Body of pancreas (tissue), 4 donors: ENCODE results near the gene ARPC5. TPM values are rescaled to one million over a fixed set of nuclear protein-coding genes. Genes with fewer than 3 reads are reported as not detected.

Source experiments
- ATAC-seq: fragments of 150-250 bp; one replicate; pipeline ENCODE4 v1.9.1; 2016
- DNase-seq, 4 donors: peaks; one replicate each; pipeline ENCODE4 v3.0.0-alpha.2; 2019
- H3K27ac ChIP-seq, 4 donors: fragments of 200-600 bp; sonication (generic); 1 replicate in 3 of 4; 2 replicates in 1 of 4; pipeline versions ENCODE4 v1.5.1 to v1.6.1; 2016 to 2019; ENCODE audit warnings: mild to moderate bottlenecking in 1 of 4, mixed read lengths in 1 of 4, moderate library complexity in 1 of 4
- H3K27me3 ChIP-seq, 2 donors: fragments of 200-600 bp; sonication (generic); one replicate each; pipeline ENCODE4 v1.6.0; 2016; ENCODE audit warnings: mild to moderate bottlenecking in 1 of 2
- H3K36me3 ChIP-seq, 2 donors: fragments of 200-600 bp; sonication (generic); replicated peaks in 1 of 2; 2 replicates each; pipeline ENCODE4 v1.5.1; 2016; ENCODE audit warnings: low read depth in 2 of 2; ENCODE audit not compliant: insufficient read depth in 1 of 2
- H3K4me1 ChIP-seq: fragments of 200-600 bp; sonication (generic); one replicate; pipeline ENCODE4 v1.6.0; 2016
- H3K4me3 ChIP-seq, 2 donors: fragments of 200-600 bp; sonication (generic); 1 replicate in 1 of 2; 2 replicates in 1 of 2; pipeline ENCODE4 v1.5.1; 2016 to 2019
- H3K9me3 ChIP-seq, 3 donors: fragments of 200-600 bp; sonication (generic); 1 replicate in 2 of 3; 2 replicates in 1 of 3; pipeline ENCODE4 v1.5.1; 2016
- POLR2A ChIP-seq, 3 donors: fragments of 450-650 bp; IDR thresholded peaks; one replicate each; pipeline ENCODE4 v1.6.1; 2016; ENCODE audit warnings: antibody characterized with exemption in 3 of 3, mild to moderate bottlenecking in 2 of 3
- WGBS, 2 donors: methylation state at CpG; one replicate each; pipeline ENCODE4 v1.1.5; 2017; 5-methylcytosine and 5-hydroxymethylcytosine counted together
- intact Hi-C: fragments of 100-400 bp; cut with DNase I; formaldehyde crosslinking; loops from one replicate; pipeline ENCODE4 v1.15.1; 2023
- total RNA-seq, 2 donors: library from RNA; depleted of rRNA; stranded (reverse); fragments of >200 nt; gene quantifications; one replicate each; pipeline ENCODE4 v1.1.0, GENCODE V29; 2016
- TF ChIP-seq, protein P1 (sequence below), 7 experiments: fragments of 450-650 bp in 4 of 7; fragments of 200-600 bp in 3 of 7; sonication (generic) in 3 of 7; IDR thresholded peaks; one replicate each; pipeline ENCODE4 v1.5.1; 2016 to 2019; ENCODE audit warnings: antibody characterized with exemption in 7 of 7

The ARPC5 gene
- total RNA-seq, 2 donors from 2014 or later, result 29.3 to 52.4 TPM

DNA sequence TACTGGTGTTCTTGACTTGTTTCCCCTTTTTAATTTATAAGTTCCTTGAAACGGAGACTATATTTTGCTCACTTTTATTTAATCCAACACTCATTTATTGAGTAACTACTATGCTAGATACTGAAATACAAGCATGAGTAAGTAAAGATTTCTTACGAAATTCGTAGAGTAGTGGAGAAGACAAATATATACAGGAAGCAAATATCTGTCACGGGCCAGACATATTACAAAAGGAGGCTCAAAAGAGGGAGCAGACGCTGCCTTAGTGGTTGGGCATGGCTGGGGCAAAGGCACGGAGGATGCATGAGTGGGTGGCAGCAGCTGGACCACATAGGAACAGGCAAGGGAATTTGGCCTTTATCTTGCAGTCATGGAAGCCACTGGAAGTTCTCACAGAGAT is 52.1 kb downstream of the ARPC5 start:
- WGBS, 2 donors, result 58 to 74% methylated on average over 6 of the region's 6 CpGs
- Histone ChIP-seq H3K4me1 (no peaks in the 10 kb centered on the region), H3K27ac (peak overlapping the region in 1 of 4 donors; percentile 26), H3K9me3 (no peaks in the 10 kb centered on the region), H3K4me3 (no peak overlapping the region), H3K27me3 (no peaks in the 10 kb centered on the region), H3K36me3 (no peaks in the 10 kb centered on the region)
- TF ChIP-seq POLR2A (IDR thresholded peaks at IDR 0.05), result peak in 1 of 3 donors; percentile 20
- TF ChIP-seq, protein P1, sequence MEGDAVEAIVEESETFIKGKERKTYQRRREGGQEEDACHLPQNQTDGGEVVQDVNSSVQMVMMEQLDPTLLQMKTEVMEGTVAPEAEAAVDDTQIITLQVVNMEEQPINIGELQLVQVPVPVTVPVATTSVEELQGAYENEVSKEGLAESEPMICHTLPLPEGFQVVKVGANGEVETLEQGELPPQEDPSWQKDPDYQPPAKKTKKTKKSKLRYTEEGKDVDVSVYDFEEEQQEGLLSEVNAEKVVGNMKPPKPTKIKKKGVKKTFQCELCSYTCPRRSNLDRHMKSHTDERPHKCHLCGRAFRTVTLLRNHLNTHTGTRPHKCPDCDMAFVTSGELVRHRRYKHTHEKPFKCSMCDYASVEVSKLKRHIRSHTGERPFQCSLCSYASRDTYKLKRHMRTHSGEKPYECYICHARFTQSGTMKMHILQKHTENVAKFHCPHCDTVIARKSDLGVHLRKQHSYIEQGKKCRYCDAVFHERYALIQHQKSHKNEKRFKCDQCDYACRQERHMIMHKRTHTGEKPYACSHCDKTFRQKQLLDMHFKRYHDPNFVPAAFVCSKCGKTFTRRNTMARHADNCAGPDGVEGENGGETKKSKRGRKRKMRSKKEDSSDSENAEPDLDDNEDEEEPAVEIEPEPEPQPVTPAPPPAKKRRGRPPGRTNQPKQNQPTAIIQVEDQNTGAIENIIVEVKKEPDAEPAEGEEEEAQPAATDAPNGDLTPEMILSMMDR (IDR thresholded peaks at IDR 0.05), result no peak
- peak in 1 of 4 donors; percentile 63 for DNase-seq
- intact Hi-C loops, result no loop called here
- ATAC-seq, result no peak

DNA sequence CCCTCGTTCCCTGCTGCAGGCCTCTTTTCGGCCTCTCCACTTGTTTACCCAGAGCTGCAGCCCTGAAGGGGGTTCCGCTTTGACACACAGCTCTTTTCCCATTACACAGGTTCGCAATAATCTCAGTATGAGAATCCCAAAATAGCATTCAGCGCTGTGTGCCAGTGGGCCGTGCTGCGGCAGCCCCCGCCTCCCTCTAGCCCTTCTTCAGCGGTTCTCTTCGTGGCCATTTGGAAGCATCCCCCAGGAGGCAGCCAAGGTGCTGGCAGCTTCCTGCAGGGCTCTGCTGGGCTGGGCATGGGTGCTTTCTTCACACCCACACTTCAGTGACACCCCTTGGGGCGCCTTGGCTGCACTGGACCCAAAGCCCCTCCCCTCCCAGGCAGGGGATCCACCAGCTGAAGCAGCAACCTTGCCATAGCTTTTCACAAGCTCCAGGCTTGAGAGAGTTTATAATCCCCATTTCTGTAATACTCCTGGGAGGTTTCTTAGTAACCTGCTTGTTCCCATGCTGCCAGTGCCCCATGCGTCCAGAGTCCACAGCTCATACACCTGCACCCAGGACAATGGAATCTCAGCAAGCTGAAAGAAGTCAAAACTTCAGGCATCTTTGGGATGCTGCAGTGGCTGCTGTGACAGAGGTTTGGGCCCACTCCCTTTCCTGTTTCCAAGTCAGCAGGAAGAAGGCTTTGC is 53.4 kb downstream of the ARPC5 start:
- no peak for TF ChIP-seq POLR2A (IDR thresholded peaks at IDR 0.05)
- TF ChIP-seq, protein P1 (IDR thresholded peaks at IDR 0.05), result no peak
- 85 to 86% methylated on average over 12 of the region's 12 CpGs for WGBS, 2 donors
- DNase-seq (no peak), ATAC-seq (no peak)
- no peaks in the 10 kb centered on the region for H3K27me3 ChIP-seq
- no peak overlapping the region for H3K27ac ChIP-seq
- intact Hi-C loops, result no loop called here
- no peak overlapping the region for H3K4me3 ChIP-seq
- no peaks in the 10 kb centered on the region for H3K4me1 ChIP-seq
- no peaks in the 10 kb centered on the region for H3K36me3 ChIP-seq
- H3K9me3 ChIP-seq, result no peaks in the 10 kb centered on the region

DNA sequence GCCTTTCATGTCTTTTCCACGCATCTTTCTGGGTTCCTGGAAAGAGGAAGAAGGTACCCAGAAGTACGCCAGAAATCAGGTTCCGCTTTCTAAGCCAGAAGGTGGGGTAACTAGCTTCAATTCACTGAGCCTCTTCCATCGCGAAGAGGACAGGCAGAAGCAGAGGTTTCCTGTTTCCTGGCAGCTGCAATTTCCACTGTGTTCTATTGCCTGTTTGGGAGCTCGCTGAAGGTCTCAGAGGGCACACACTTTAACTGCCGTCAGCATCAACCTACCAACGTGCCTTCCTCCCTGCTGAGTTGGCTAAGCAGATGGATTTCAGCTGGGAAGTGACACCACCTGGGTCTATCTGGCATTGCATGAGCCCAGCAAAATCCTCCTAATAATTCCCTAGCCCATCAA is 55.3 kb downstream of the ARPC5 start:
- ATAC-seq (no peak), DNase-seq (peak in 2 of 4 donors; percentile 28 to 71)
- no peaks in the 10 kb centered on the region for H3K9me3 ChIP-seq
- H3K27ac ChIP-seq, result peak overlapping the region in 1 of 4 donors; percentile 64
- H3K4me1 ChIP-seq, result no peaks in the 10 kb centered on the region
- H3K4me3 ChIP-seq, result no peak overlapping the region
- intact Hi-C loops, result no loop called here
- H3K27me3 ChIP-seq, result no peaks in the 10 kb centered on the region
- WGBS, 2 donors, result 41 to 45% methylated on average over 8 of the region's 8 CpGs
- H3K36me3 ChIP-seq, result no peaks in the 10 kb centered on the region
- TF ChIP-seq POLR2A (IDR thresholded peaks at IDR 0.05), result peak in 1 of 3 donors; percentile 26
- TF ChIP-seq, protein P1 (IDR thresholded peaks at IDR 0.05), result peak in 2 of 7 experiments; percentile 10 to 16

DNA sequence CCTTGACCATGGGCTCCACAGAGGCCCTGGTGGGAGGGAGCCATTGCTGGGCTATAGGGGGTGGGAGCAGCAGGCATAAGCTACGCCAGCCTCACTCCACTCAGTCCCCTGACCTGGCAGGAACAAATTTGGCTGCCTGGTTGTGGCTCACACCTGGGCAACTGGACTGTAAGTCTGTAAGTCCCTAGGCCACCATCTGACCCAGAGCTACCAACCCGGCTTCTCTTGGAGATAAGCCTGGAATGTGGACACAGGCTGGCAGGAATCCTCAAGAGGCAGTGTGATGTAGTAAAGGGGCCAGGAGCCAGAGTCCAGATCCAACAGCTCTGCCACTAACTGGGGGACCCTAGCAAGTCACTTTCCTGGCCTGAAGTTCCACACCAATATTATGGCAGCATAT is 56.7 kb downstream of the ARPC5 start:
- intact Hi-C loops, result no loop called here
- no peaks in the 10 kb centered on the region for H3K9me3 ChIP-seq
- no peaks in the 10 kb centered on the region for H3K36me3 ChIP-seq
- DNase-seq, result peak in 1 of 4 donors; percentile 20
- H3K27ac ChIP-seq, result no peak overlapping the region
- H3K4me1 ChIP-seq, result no peaks in the 10 kb centered on the region
- TF ChIP-seq, protein P1 (IDR thresholded peaks at IDR 0.05), result no peak
- TF ChIP-seq POLR2A (IDR thresholded peaks at IDR 0.05), result no peak
- H3K27me3 ChIP-seq, result no peaks in the 10 kb centered on the region
- WGBS, 2 donors, result 75% methylated on average over 2 of the region's 2 CpGs; no CpG with 5 or more reads in 1 of the 2 donors
- no peak for ATAC-seq
- no peak overlapping the region for H3K4me3 ChIP-seq
